ENCODE data around the gene DISC1. TPM values are rescaled to one million over a fixed set of nuclear protein-coding genes. Genes with fewer than 3 reads are reported as not detected.

Gene DISC1
- total and polyA plus RNA-seq, 7 experiments from 2014 or later = 7.8 to 33.8 (median 17.1) TPM

DNA sequence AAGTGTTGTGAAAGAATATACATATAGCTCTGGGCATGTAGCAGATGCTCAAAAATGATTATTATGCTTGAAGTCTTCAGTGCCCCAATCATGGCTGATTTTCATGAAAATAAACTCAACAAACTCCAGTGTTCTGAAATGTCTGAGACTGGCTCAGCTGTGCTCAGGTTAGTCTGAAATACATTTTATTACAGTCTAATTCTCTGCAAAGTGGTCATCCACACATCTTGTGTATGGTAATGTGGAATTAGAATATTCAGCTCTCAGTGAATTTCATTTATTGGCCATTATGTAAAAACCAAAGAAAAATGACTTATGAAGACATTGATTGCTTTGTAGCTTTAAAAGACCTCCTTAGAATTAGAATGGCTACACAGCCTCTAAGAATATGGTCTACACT, 109.9 kb downstream of the DISC1 start:
- Mint-ChIP-seq H3K36me3 (peaks cover 4 to 42% (median 30%) of the 10 kb centered on the region in 5 donors), H3K4me3 (no peak overlapping the region), H3K27ac (no peak overlapping the region), H3K27me3 (no peaks in the 10 kb centered on the region), H3K4me1 (peaks cover 0 to 14% (median 5%) of the 10 kb centered on the region in 7 donors), H3K9me3 (peaks cover 0 to 6% (median 0%) of the 10 kb centered on the region in 11 donors)
- no peak for DNase-seq
- Histone ChIP-seq H3K4me1 (ENCODE audit: control insufficient read depth in 2 of 2, insufficient read depth in 2 of 2, low read length in 2 of 2) (no peaks in the 10 kb centered on the region), H3K4me3 (ENCODE audit: low read length) (no peak overlapping the region), H3K27ac (ENCODE audit: low read depth, low read length) (no peak overlapping the region), H3K36me3 (ENCODE audit: control insufficient read depth in 2 of 3, insufficient read depth in 3 of 3, low read length in 3 of 3) (peaks cover 0 to 5% (median 0%) of the 10 kb centered on the region in 3 experiments), H3K27me3 (ENCODE audit: control insufficient read depth in 2 of 2, insufficient read depth in 2 of 2, low read length in 2 of 2) (no peaks in the 10 kb centered on the region), H3K9me3 (ENCODE audit: control insufficient read depth in 2 of 3, low read length in 3 of 3) (no peaks in the 10 kb centered on the region)
- CTCF ChIA-PET = no interaction called here
- intact Hi-C loops (cut with micrococcal nuclease) = no loop called here
- ATAC-seq = no peak
- POLR2A ChIA-PET = no interaction called here

DNA sequence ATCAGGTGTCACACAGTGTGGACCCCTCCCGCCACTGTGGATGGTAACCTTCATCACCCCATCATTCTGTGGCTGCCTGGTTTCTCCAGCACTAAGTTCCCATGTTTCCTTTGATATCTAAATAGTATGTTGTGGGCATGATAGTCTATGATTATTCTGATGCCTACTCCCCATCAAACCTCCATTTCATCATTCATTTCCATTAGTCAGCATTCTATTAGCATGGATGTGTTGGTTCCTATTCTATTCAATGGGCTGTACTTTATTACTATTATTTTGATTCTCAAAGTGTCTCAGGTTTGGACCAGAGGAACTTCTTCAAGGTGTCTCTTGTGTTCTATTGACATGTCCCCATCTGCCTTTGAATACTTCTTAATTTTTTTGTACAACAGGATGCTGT, 112.0 kb downstream of the DISC1 start:
- CTCF ChIA-PET = no interaction called here
- peaks cover 0 to 17% (median 4%) of the 10 kb centered on the region in 7 donors for H3K4me1 Mint-ChIP-seq
- H3K9me3 Mint-ChIP-seq = peaks cover 0 to 6% (median 0%) of the 10 kb centered on the region in 11 donors

DNA sequence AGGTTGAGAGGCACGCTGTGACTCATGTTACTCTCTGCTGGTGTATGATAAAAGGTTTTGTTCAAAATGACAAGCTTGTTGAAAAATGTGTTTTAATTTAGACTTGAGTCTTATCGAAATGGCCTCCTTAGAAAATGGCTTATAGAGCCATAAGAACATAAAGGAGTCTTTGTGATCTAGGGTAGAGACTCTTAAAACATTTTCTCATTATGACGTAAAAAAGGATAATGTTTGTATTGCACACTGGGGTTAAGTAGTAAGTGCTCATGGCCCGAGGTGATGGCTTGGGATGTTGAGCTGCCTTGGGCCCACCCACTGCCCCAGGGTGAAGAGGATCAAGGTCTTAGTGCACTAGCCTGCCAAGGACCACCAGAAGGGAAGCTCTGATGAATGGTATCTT, 117.4 kb downstream of the DISC1 start:
- ATAC-seq (no peak), DNase-seq (no peak)
- no peaks in the 10 kb centered on the region for H3K27me3 ChIP-seq (ENCODE audit: control insufficient read depth in 2 of 2, insufficient read depth in 2 of 2, low read length in 2 of 2)

More for the DNA sequence above, 112.0 kb downstream of the DISC1 start:
- POLR2A ChIA-PET = no interaction called here
- Mint-ChIP-seq H3K4me3 (no peak overlapping the region), H3K27ac (no peak overlapping the region), H3K27me3 (no peaks in the 10 kb centered on the region), H3K36me3 (peaks cover 4 to 51% (median 36%) of the 10 kb centered on the region in 5 donors)
- no peaks in the 10 kb centered on the region for H3K9me3 ChIP-seq (ENCODE audit: control insufficient read depth in 2 of 3, low read length in 3 of 3)
- peaks cover 0 to 5% (median 0%) of the 10 kb centered on the region in 3 experiments for H3K36me3 ChIP-seq (ENCODE audit: control insufficient read depth in 2 of 3, insufficient read depth in 3 of 3, low read length in 3 of 3)
- H3K4me3 ChIP-seq (ENCODE audit: low read length) = no peak overlapping the region
- DNase-seq = no peak
- intact Hi-C loops (cut with micrococcal nuclease) = no loop called here
- no peak overlapping the region for H3K27ac ChIP-seq (ENCODE audit: low read depth, low read length)
- H3K4me1 ChIP-seq (ENCODE audit: control insufficient read depth in 2 of 2, insufficient read depth in 2 of 2, low read length in 2 of 2) = no peaks in the 10 kb centered on the region
- no peak for ATAC-seq
- no peaks in the 10 kb centered on the region for H3K27me3 ChIP-seq (ENCODE audit: control insufficient read depth in 2 of 2, insufficient read depth in 2 of 2, low read length in 2 of 2)

DNA sequence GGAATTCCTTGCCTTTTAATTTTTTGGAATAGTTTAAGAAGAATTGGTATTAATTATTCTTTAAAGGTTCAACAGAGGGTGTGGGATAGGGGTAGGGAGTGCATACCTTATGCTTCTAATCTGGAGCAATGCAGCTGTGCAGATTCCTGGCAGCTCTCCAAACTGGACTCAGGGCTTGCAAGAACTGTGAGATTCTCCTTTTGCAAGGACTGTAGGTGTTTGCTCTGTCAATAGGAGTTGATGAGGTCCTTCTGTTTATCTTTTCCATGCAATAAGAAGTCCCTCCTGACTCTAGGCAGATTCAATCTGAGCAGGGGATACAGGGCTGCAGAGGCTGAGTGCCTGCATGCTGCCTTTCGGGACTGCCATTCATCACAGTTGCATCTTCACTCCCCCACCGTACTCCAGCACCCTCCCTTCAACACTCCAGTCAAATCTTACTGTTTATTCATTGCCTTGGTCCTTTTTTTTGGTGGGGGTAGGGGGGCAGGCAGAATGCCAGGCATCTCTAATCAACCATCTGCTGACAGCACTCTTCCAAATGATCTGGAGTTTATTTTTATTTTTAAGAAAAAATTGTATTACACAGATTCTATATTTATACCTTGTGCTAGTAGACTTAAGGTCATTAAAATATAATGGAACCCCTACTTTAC, 122.3 kb downstream of the DISC1 start:
- no peak overlapping the region for H3K4me3 ChIP-seq (ENCODE audit: low read length)
- intact Hi-C loops (cut with micrococcal nuclease) = no loop called here
- Mint-ChIP-seq H3K27me3 (no peaks in the 10 kb centered on the region), H3K4me1 (peaks cover 0 to 20% (median 7%) of the 10 kb centered on the region in 7 donors), H3K9me3 (peaks cover 4 to 37% (median 14%) of the 10 kb centered on the region in 11 donors), H3K4me3 (no peak overlapping the region), H3K36me3 (peaks cover 30 to 86% (median 66%) of the 10 kb centered on the region in 5 donors), H3K27ac (no peak overlapping the region)
- no peak for DNase-seq
- CTCF ChIA-PET = no interaction called here
- no peak overlapping the region for H3K27ac ChIP-seq (ENCODE audit: low read depth, low read length)
- H3K4me1 ChIP-seq (ENCODE audit: control insufficient read depth in 2 of 2, insufficient read depth in 2 of 2, low read length in 2 of 2) = no peaks in the 10 kb centered on the region
- H3K27me3 ChIP-seq (ENCODE audit: control insufficient read depth in 2 of 2, insufficient read depth in 2 of 2, low read length in 2 of 2) = no peaks in the 10 kb centered on the region
- H3K36me3 ChIP-seq (ENCODE audit: control insufficient read depth in 2 of 3, insufficient read depth in 3 of 3, low read length in 3 of 3) = peaks cover 0 to 41% (median 9%) of the 10 kb centered on the region in 3 experiments
- POLR2A ChIA-PET = no interaction called here
- ATAC-seq = no peak
- H3K9me3 ChIP-seq (ENCODE audit: control insufficient read depth in 2 of 3, low read length in 3 of 3) = peaks cover 0 to 21% (median 0%) of the 10 kb centered on the region in 3 experiments

More for the DNA sequence above, 117.4 kb downstream of the DISC1 start:
- POLR2A ChIA-PET = no interaction called here
- Mint-ChIP-seq H3K27ac (no peak overlapping the region), H3K4me1 (peaks cover 0 to 25% (median 11%) of the 10 kb centered on the region in 7 donors), H3K4me3 (no peak overlapping the region), H3K36me3 (peaks cover 4 to 80% (median 44%) of the 10 kb centered on the region in 5 donors), H3K9me3 (peaks cover 0 to 9% (median 2%) of the 10 kb centered on the region in 11 donors), H3K27me3 (no peaks in the 10 kb centered on the region)
- H3K27ac ChIP-seq (ENCODE audit: low read depth, low read length) = no peak overlapping the region
- H3K9me3 ChIP-seq (ENCODE audit: control insufficient read depth in 2 of 3, low read length in 3 of 3) = no peaks in the 10 kb centered on the region
- CTCF ChIA-PET = no interaction called here
- H3K4me3 ChIP-seq (ENCODE audit: low read length) = no peak overlapping the region
- no peaks in the 10 kb centered on the region for H3K4me1 ChIP-seq (ENCODE audit: control insufficient read depth in 2 of 2, insufficient read depth in 2 of 2, low read length in 2 of 2)
- intact Hi-C loops (cut with micrococcal nuclease) = no loop called here
- H3K36me3 ChIP-seq (ENCODE audit: control insufficient read depth in 2 of 3, insufficient read depth in 3 of 3, low read length in 3 of 3) = peaks cover 0 to 5% (median 0%) of the 10 kb centered on the region in 3 experiments

DNA sequence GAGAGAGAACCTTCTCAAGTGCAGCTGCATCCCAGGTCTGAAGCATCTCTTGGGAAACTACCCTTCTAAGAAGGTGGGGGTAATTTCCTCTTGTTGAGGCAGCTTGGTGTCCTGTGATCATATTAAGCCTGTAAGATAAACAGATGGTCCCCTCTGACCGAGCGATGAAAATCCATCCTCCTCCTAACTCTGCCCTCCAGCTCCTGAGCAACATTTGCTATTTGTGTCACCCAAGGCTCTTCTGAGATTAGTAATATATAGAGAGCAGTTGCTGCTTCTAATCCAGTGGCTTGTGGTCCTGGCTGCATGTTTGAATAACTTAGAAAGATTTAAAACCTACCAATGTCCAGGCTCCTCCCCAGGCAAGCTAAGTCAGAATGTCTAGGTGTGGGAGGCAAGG, 123.7 kb downstream of the DISC1 start:
- ATAC-seq (no peak), DNase-seq (no peak)
- Histone ChIP-seq H3K36me3 (ENCODE audit: control insufficient read depth in 2 of 3, insufficient read depth in 3 of 3, low read length in 3 of 3) (peaks cover 0 to 47% (median 11%) of the 10 kb centered on the region in 3 experiments), H3K27ac (ENCODE audit: low read depth, low read length) (no peak overlapping the region), H3K9me3 (ENCODE audit: control insufficient read depth in 2 of 3, low read length in 3 of 3) (peaks cover 0 to 22% (median 0%) of the 10 kb centered on the region in 3 experiments), H3K4me1 (ENCODE audit: control insufficient read depth in 2 of 2, insufficient read depth in 2 of 2, low read length in 2 of 2) (no peaks in the 10 kb centered on the region), H3K27me3 (ENCODE audit: control insufficient read depth in 2 of 2, insufficient read depth in 2 of 2, low read length in 2 of 2) (no peaks in the 10 kb centered on the region), H3K4me3 (ENCODE audit: low read length) (no peak overlapping the region)
- peaks cover 0 to 24% (median 7%) of the 10 kb centered on the region in 7 donors for H3K4me1 Mint-ChIP-seq
- no peak overlapping the region for H3K27ac Mint-ChIP-seq
- peaks cover 38 to 89% (median 80%) of the 10 kb centered on the region in 5 donors for H3K36me3 Mint-ChIP-seq
- POLR2A ChIA-PET = no interaction called here
- no peaks in the 10 kb centered on the region for H3K27me3 Mint-ChIP-seq
- CTCF ChIA-PET = no interaction called here
- no peak overlapping the region for H3K4me3 Mint-ChIP-seq
- intact Hi-C loops (cut with micrococcal nuclease) = loop anchor here in 1 of 2 donors (10.0 kb wide), 1 partner anchor 1205 kb away; the partner anchor contains the start of gene NTPCR
- peaks cover 4 to 48% (median 19%) of the 10 kb centered on the region in 11 donors for H3K9me3 Mint-ChIP-seq

DNA sequence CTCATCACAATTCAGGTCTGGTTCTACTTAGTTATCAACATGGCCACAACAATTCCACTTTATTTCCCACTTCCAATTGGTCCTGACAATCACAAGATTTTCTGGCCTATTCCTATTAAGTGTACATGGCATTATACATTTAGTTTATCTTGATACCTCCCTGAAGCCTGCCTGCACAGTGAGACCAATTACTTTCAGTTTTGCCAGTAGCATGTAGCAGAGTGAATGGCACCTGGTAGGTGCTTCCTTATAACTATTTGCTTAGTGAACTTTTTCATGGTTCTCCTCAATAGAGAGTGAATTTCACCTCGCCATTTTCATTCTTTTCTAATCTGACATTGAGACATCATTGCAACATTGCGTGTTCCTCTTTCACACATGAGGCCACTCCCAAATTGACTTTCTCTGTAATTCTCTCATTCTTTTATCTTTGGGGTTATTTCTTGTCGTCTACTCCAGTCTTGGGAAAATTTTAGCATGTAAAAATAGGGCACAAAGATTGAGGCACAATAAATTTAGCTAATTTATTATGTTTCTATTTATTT, 124.3 kb downstream of the DISC1 start:
- Histone ChIP-seq H3K27me3 (ENCODE audit: control insufficient read depth in 2 of 2, insufficient read depth in 2 of 2, low read length in 2 of 2) (no peaks in the 10 kb centered on the region), H3K4me3 (ENCODE audit: low read length) (no peak overlapping the region), H3K4me1 (ENCODE audit: control insufficient read depth in 2 of 2, insufficient read depth in 2 of 2, low read length in 2 of 2) (no peaks in the 10 kb centered on the region), H3K9me3 (ENCODE audit: control insufficient read depth in 2 of 3, low read length in 3 of 3) (peaks cover 0 to 22% (median 0%) of the 10 kb centered on the region in 3 experiments), H3K36me3 (ENCODE audit: control insufficient read depth in 2 of 3, insufficient read depth in 3 of 3, low read length in 3 of 3) (peaks cover 0 to 50% (median 11%) of the 10 kb centered on the region in 3 experiments), H3K27ac (ENCODE audit: low read depth, low read length) (no peak overlapping the region)
- DNase-seq (no peak), ATAC-seq (no peak)
- peaks cover 43 to 89% (median 81%) of the 10 kb centered on the region in 5 donors for H3K36me3 Mint-ChIP-seq
- H3K27ac Mint-ChIP-seq = no peak overlapping the region
- no peak overlapping the region for H3K4me3 Mint-ChIP-seq
- peaks cover 0 to 25% (median 7%) of the 10 kb centered on the region in 7 donors for H3K4me1 Mint-ChIP-seq
- H3K27me3 Mint-ChIP-seq = no peaks in the 10 kb centered on the region
- intact Hi-C loops (cut with micrococcal nuclease) = loop anchor here in 1 of 2 donors (10.0 kb wide), 1 partner anchor 1204 kb away; the partner anchor contains the start of gene NTPCR
- ChIA-PET CTCF (no interaction called here), POLR2A (no interaction called here)
- H3K9me3 Mint-ChIP-seq = peaks cover 4 to 48% (median 18%) of the 10 kb centered on the region in 11 donors
